Esophagus muscularis mucosa (tissue), 4 donors: ENCODE results near the gene RASSF1. TPM values are rescaled to one million over a fixed set of nuclear protein-coding genes. Genes with fewer than 3 reads are reported as not detected.
A peak's percentile ranks its signal among the peaks of the same experiment; 100 is the strongest.

Experiments
- DNase-seq: peaks from one replicate; pipeline ENCODE4 v3.0.0-alpha.2; 2017; ENCODE audit errors: extremely low spot score
- H3K27ac ChIP-seq, 4 donors: fragments of 200-600 bp; sonication (generic); replicated peaks in 1 of 4; 1 replicate in 3 of 4; 2 replicates in 1 of 4; pipeline ENCODE4 v1.5.1; 2016 to 2019; ENCODE audit warnings: mild to moderate bottlenecking in 1 of 4
- H3K27me3 ChIP-seq, 4 donors: fragments of 200-600 bp; sonication (generic); one replicate each; pipeline versions ENCODE4 v1.5.1 to v1.6.0; 2016 to 2019
- H3K36me3 ChIP-seq, 4 donors: fragments of 200-600 bp; sonication (generic); one replicate each; pipeline ENCODE4 v1.5.1; 2016 to 2019
- H3K4me1 ChIP-seq, 4 donors: fragments of 200-600 bp; sonication (generic); one replicate each; pipeline ENCODE4 v1.5.1; 2016 to 2019
- H3K4me3 ChIP-seq, 4 donors: fragments of 200-600 bp; sonication (generic); 1 replicate in 2 of 4; 2 replicates in 2 of 4; pipeline ENCODE4 v1.5.1; 2016 to 2019; ENCODE audit warnings: mild to moderate bottlenecking in 4 of 4, moderate library complexity in 1 of 4
- H3K9me3 ChIP-seq, 4 donors: fragments of 200-600 bp; sonication (generic); 1 replicate in 3 of 4; 2 replicates in 1 of 4; pipeline ENCODE4 v1.5.1; 2016 to 2019
- CTCF ChIP-seq, 3 experiments: fragments of 200-600 bp in 2 of 3; fragments of 450-650 bp in 1 of 3; sonication (generic) in 2 of 3; IDR thresholded peaks; one replicate each; pipeline ENCODE4 v1.5.1; 2017 to 2019; ENCODE audit warnings: antibody characterized with exemption in 3 of 3, mild to moderate bottlenecking in 2 of 3, moderate library complexity in 1 of 3
- EP300 ChIP-seq: sonication (generic); formaldehyde crosslinking; IDR thresholded peaks from one replicate; pipeline ENCODE4 v1.6.1; 2017; ENCODE audit warnings: antibody characterized with exemption
- POLR2A ChIP-seq: fragments of 450-650 bp; IDR thresholded peaks from one replicate; pipeline ENCODE4 v1.6.1; 2017; ENCODE audit warnings: antibody characterized with exemption, moderate library complexity, mild to moderate bottlenecking, low read depth
- POLR2AphosphoS5 ChIP-seq, 2 donors: sonication (generic); formaldehyde crosslinking; IDR thresholded peaks; one replicate each; pipeline ENCODE4 v1.6.1; 2017; ENCODE audit warnings: antibody characterized with exemption in 2 of 2
- WGBS: methylation state at CpG from one replicate; pipeline ENCODE4 v1.1.5; 2018; 5-methylcytosine and 5-hydroxymethylcytosine counted together
- intact Hi-C: fragments of 100-400 bp; cut with DNase I; formaldehyde crosslinking; loops from one replicate; pipeline ENCODE4 v1.15.1; 2023
- total RNA-seq, 4 donors: library from RNA; depleted of rRNA; stranded (reverse); fragments of >200 nt; gene quantifications; one replicate each; pipeline versions ENCODE4 v1.1.0 to v1.2.1, GENCODE V29; 2016

The RASSF1 gene
- total RNA-seq, 4 donors from 2014 or later: 28.7 to 44.2 (median 33.2) TPM

GRCh38 chr3:50302095-50303012 is 38.3 kb downstream of the RASSF1 start:
- WGBS: 90% methylated on average over 14 of the region's 32 CpGs
- Histone ChIP-seq H3K27ac (peak overlapping the region; percentile 64 to 91 (median 70)), H3K4me3 (peak overlapping the region; percentile 28 to 53 (median 36)), H3K9me3 (no peaks in the 10 kb centered on the region), H3K4me1 (peaks cover 27 to 55% (median 52%) of the 10 kb centered on the region in 4 donors), H3K27me3 (no peaks in the 10 kb centered on the region), H3K36me3 (peaks cover 0 to 4% (median 0%) of the 10 kb centered on the region in 4 donors)
- TF ChIP-seq CTCF (IDR thresholded peaks at IDR 0.05) (no peak), POLR2A (no peak), EP300 (no peak), POLR2AphosphoS5 (IDR thresholded peaks at IDR 0.05) (no peak)
- DNase-seq: no peak
- intact Hi-C loops: no loop called here

- H3K36me3 ChIP-seq: peaks cover 0 to 9% (median 2%) of the 10 kb centered on the region in 4 donors
- WGBS: 91% methylated on average over 6 of the region's 6 CpGs
- peak overlapping the region; percentile 86 to 93 (median 92) for H3K27ac ChIP-seq
- H3K4me3 ChIP-seq: peak overlapping the region in 3 of 4 donors; percentile 70 to 74 (median 74)
- no peak for TF ChIP-seq CTCF (IDR thresholded peaks at IDR 0.05)
- TF ChIP-seq POLR2A: no peak
- TF ChIP-seq POLR2AphosphoS5 (IDR thresholded peaks at IDR 0.05): no peak
- TF ChIP-seq EP300: no peak
- no peaks in the 10 kb centered on the region for H3K27me3 ChIP-seq
- DNase-seq: no peak
- H3K4me1 ChIP-seq: peaks cover 27 to 56% (median 52%) of the 10 kb centered on the region in 4 donors
- intact Hi-C loops: no loop called here
- H3K9me3 ChIP-seq: no peaks in the 10 kb centered on the region
Measured at GRCh38 chr3:50300681-50301254, 39.9 kb downstream of the RASSF1 start.

DNA sequence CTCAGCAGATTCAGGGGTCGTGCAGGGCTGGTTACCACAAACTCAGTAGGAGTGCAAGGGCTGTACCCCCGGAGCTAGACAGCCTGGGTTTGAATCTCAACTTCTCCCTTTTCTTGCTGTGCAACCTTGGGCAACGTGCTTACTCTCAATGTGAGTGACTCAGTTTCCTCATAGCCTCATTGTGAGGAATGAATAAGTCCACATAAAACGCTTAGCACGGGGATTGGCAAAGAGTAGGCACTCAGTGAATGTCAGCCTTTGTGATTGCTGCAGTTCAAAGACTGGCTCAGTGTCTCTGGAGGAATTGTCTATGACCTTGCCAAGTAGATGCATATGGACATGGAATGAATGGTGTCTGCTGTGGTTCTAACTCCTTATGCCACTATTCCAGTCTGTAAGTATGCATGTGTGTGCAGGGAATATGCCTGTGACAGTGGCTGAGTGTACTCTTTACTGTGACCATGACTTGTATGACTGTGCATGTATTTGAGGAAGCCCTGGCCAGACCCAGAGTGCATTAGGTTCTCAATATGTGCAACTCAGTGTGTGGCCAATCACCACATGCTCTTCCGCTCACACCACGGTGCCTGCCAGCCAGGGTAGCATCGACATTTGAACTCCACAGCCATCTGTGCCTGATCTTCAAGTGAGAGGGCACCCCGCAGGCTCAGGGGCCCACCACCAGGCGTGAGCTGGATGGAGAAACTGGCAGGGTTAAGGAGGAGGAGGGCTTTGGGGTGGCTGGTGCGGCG is 40.5 kb downstream of the RASSF1 start:
- WGBS: 48% methylated on average over 12 of the region's 12 CpGs

DNA sequence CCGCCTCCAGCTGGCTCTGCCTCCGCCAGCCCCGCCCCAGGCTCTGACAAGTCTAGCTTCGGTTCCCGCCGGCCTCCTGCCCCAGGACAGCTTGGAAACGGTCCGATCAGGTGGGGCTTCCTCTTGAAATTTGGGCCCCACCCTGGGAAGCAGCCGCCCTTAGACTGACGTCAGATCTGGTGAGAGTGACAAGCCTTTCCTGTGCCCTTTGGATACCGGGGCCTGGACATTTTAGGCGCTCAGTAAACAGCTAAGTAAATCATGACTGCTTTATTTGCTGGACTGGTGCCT is 41.1 kb downstream of the RASSF1 start:
- Histone ChIP-seq H3K36me3 (peaks cover 0 to 9% (median under 1%) of the 10 kb centered on the region in 4 donors), H3K4me1 (peaks cover 27 to 56% (median 52%) of the 10 kb centered on the region in 4 donors), H3K4me3 (peak overlapping the region; percentile 67 to 74 (median 72)), H3K9me3 (no peaks in the 10 kb centered on the region), H3K27me3 (no peaks in the 10 kb centered on the region), H3K27ac (peak overlapping the region; percentile 86 to 93 (median 92))
- no peak for DNase-seq
- 2% methylated on average over 12 of the region's 12 CpGs for WGBS
- intact Hi-C loops: no loop called here
- TF ChIP-seq CTCF (IDR thresholded peaks at IDR 0.05): no peak
- TF ChIP-seq EP300: no peak
- no peak for TF ChIP-seq POLR2A
- TF ChIP-seq POLR2AphosphoS5 (IDR thresholded peaks at IDR 0.05): no peak

More for the DNA sequence above, 40.5 kb downstream of the RASSF1 start:
- Histone ChIP-seq H3K27me3 (no peaks in the 10 kb centered on the region), H3K36me3 (peaks cover 0 to 9% (median 2%) of the 10 kb centered on the region in 4 donors), H3K27ac (peak overlapping the region; percentile 86 to 93 (median 92)), H3K4me3 (peak overlapping the region; percentile 67 to 74 (median 72)), H3K9me3 (no peaks in the 10 kb centered on the region), H3K4me1 (peaks cover 27 to 56% (median 52%) of the 10 kb centered on the region in 4 donors)
- intact Hi-C loops: no loop called here
- no peak for TF ChIP-seq POLR2A
- no peak for TF ChIP-seq POLR2AphosphoS5 (IDR thresholded peaks at IDR 0.05)
- TF ChIP-seq CTCF (IDR thresholded peaks at IDR 0.05): no peak
- no peak for TF ChIP-seq EP300
- no peak for DNase-seq
